AG10803 (cell line): ENCODE measurements around the gene CRB3.

Source experiments
- DNase-seq: peaks from one replicate; pipeline ENCODE4 v3.0.0; 2010; ENCODE audit warnings: low read depth
- H3K4me3 ChIP-seq: 2 replicates; pipeline ENCODE4 v1.5.1; 2011; ENCODE audit warnings: mild to moderate bottlenecking, low read length, control low read depth
- CTCF ChIP-seq: conservative IDR thresholded peaks from 2 replicates; pipeline ENCODE4 v1.5.1; 2011; ENCODE audit warnings: mild to moderate bottlenecking, low read length, control low read depth, inconsistent platforms

CRB3 gene

GRCh38 chr19:6516018-6516658, 52.1 kb downstream of the CRB3 start:
- peak overlapping the region; percentile 83 for H3K4me3 ChIP-seq
- peak; percentile 88 for DNase-seq
- TF ChIP-seq CTCF: no peak
